KOPT-K1 (cell line): ENCODE data around the gene TNIP2.
"Not testable (repeated sequence)": the region's sequence is repeated elsewhere in the genome, so short reads cannot be mapped to it uniquely, and the experiment has no call there.

Experiments used
- H3K27ac ChIP-seq: fragments of 200-600 bp; sonication (generic); 2 replicates; pipeline ENCODE4 v1.5.1; 2016; ENCODE audit warnings: antibody characterized with exemption, mild to moderate bottlenecking, low read depth, low read length; ENCODE audit not compliant: poor library complexity, severe bottlenecking
- H3K36me3 ChIP-seq: fragments of 200-600 bp; sonication (generic); 2 replicates; pipeline ENCODE4 v1.5.1; 2017; ENCODE audit warnings: antibody characterized with exemption, mild to moderate bottlenecking, low read length, moderate library complexity; ENCODE audit not compliant: insufficient read depth
- H3K9me3 ChIP-seq: fragments of 200-600 bp; sonication (generic); 2 replicates; pipeline ENCODE4 v1.5.1; 2017; ENCODE audit warnings: antibody characterized with exemption, low read length, mild to moderate bottlenecking; ENCODE audit not compliant: insufficient read depth, poor library complexity, severe bottlenecking

Gene TNIP2

GRCh38 chr4:2728806-2729532, 27.2 kb downstream of the TNIP2 start:
- no peak overlapping the region for H3K27ac ChIP-seq
- no peaks in the 10 kb centered on the region for H3K9me3 ChIP-seq
- H3K36me3 ChIP-seq = peaks cover 82% of the 10 kb centered on the region

GRCh38 chr4:2728221-2728620, 27.9 kb downstream of the TNIP2 start:
- Histone ChIP-seq H3K27ac (no peak overlapping the region), H3K9me3 (no peaks in the 10 kb centered on the region), H3K36me3 (peaks cover 74% of the 10 kb centered on the region)

GRCh38 chr4:2726881-2727280, 29.3 kb downstream of the TNIP2 start:
- peaks cover 68% of the 10 kb centered on the region for H3K36me3 ChIP-seq
- not testable (repeated sequence) for H3K27ac ChIP-seq, H3K9me3 ChIP-seq

- Histone ChIP-seq H3K9me3 (no peaks in the 10 kb centered on the region), H3K27ac (no peak overlapping the region), H3K36me3 (peaks cover 68% of the 10 kb centered on the region)
Measured at GRCh38 chr4:2725380-2725779, 30.8 kb downstream of the TNIP2 start.

- H3K9me3 ChIP-seq = no peaks in the 10 kb centered on the region
- H3K36me3 ChIP-seq = peaks cover 68% of the 10 kb centered on the region
- no peak overlapping the region for H3K27ac ChIP-seq
Measured at GRCh38 chr4:2723751-2724150, 32.4 kb downstream of the TNIP2 start.

GRCh38 chr4:2722033-2722432, 34.1 kb downstream of the TNIP2 start:
- Histone ChIP-seq H3K36me3 (peaks cover 76% of the 10 kb centered on the region), H3K9me3 (no peaks in the 10 kb centered on the region), H3K27ac (no peak overlapping the region)

- peaks cover 79% of the 10 kb centered on the region for H3K36me3 ChIP-seq
- no peaks in the 10 kb centered on the region for H3K9me3 ChIP-seq
- no peak overlapping the region for H3K27ac ChIP-seq
Measured at GRCh38 chr4:2721586-2721985, 34.5 kb downstream of the TNIP2 start.

GRCh38 chr4:2716236-2716635, 39.9 kb downstream of the TNIP2 start:
- Histone ChIP-seq H3K9me3 (no peaks in the 10 kb centered on the region), H3K36me3 (peaks cover 80% of the 10 kb centered on the region), H3K27ac (no peak overlapping the region)

- no peaks in the 10 kb centered on the region for H3K9me3 ChIP-seq
- H3K36me3 ChIP-seq = peaks cover 73% of the 10 kb centered on the region
- no peak overlapping the region for H3K27ac ChIP-seq
Measured at GRCh38 chr4:2715426-2715825, 40.7 kb downstream of the TNIP2 start.

GRCh38 chr4:2714918-2715317, 41.2 kb downstream of the TNIP2 start:
- Histone ChIP-seq H3K27ac (no peak overlapping the region), H3K36me3 (peaks cover 68% of the 10 kb centered on the region), H3K9me3 (no peaks in the 10 kb centered on the region)

- no peaks in the 10 kb centered on the region for H3K9me3 ChIP-seq
- peaks cover 68% of the 10 kb centered on the region for H3K36me3 ChIP-seq
- peak overlapping the region; percentile 47 for H3K27ac ChIP-seq
Measured at GRCh38 chr4:2714061-2714770, 41.9 kb downstream of the TNIP2 start.

GRCh38 chr4:2713337-2713736, 42.8 kb downstream of the TNIP2 start:
- Histone ChIP-seq H3K27ac (no peak overlapping the region), H3K9me3 (no peaks in the 10 kb centered on the region), H3K36me3 (peaks cover 62% of the 10 kb centered on the region)

GRCh38 chr4:2712261-2712842, 43.8 kb downstream of the TNIP2 start:
- no peaks in the 10 kb centered on the region for H3K9me3 ChIP-seq
- no peak overlapping the region for H3K27ac ChIP-seq
- H3K36me3 ChIP-seq = peaks cover 61% of the 10 kb centered on the region

- H3K27ac ChIP-seq = no peak overlapping the region
- H3K36me3 ChIP-seq = peaks cover 93% of the 10 kb centered on the region
- no peaks in the 10 kb centered on the region for H3K9me3 ChIP-seq
Measured at GRCh38 chr4:2702770-2703169, 53.4 kb downstream of the TNIP2 start.

- Histone ChIP-seq H3K9me3 (no peaks in the 10 kb centered on the region), H3K27ac (no peak overlapping the region), H3K36me3 (peaks cover 94% of the 10 kb centered on the region)
Measured at GRCh38 chr4:2702361-2702760, 53.8 kb downstream of the TNIP2 start.
